NOMO-1 (cell line): Measurements from ENCODE around the gene AP1AR.
"Not testable (repeated sequence)": the region's sequence is repeated elsewhere in the genome, so short reads cannot be mapped to it uniquely, and the experiment has no call there.

Experiments
- DNase-seq, 2 experiments: peaks; one replicate each; lab custom pipeline; 2025; ENCODE audit not compliant: unreplicated experiment in 2 of 2; lab: John Stamatoyannopoulos, UW

AP1AR gene

GRCh38 chr4:112277220-112277619 lies 45.6 kb downstream of the AP1AR start:
- DNase-seq, result no peak

DNA sequence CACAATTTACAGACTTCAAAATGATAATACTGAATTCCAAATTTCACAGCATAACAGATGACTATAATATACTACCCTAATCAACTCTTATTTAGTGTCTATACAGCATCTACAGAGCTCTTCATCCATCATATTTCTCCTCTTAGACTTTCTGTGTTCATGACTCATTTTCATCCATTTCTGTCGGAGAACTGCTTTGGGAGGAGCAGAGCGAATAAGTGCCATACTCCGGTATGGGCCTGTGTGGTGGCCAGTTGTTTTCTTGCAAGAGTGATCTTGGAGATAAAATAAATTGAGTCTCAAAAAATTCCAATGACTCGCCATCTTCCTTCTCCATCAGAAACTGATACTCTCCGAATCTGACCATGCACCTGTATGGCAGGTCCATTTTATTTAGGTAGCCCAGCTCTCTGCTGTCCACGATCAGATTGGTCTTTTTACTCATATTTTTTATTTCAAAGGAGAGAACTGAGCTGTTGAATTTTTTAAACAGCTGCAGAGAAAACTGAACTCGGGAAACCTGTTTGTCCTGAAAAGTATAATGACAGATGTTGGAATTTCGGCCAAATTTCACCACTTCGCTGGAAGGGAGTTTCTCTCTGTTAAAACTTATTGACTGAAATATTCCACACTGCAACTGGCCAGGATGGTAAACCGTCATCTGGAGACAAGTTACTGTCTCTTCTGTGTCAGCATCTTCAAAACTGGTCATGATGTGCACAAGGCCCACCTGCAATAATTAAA lies 46.3 kb downstream of the AP1AR start:
- no peak for DNase-seq

DNA sequence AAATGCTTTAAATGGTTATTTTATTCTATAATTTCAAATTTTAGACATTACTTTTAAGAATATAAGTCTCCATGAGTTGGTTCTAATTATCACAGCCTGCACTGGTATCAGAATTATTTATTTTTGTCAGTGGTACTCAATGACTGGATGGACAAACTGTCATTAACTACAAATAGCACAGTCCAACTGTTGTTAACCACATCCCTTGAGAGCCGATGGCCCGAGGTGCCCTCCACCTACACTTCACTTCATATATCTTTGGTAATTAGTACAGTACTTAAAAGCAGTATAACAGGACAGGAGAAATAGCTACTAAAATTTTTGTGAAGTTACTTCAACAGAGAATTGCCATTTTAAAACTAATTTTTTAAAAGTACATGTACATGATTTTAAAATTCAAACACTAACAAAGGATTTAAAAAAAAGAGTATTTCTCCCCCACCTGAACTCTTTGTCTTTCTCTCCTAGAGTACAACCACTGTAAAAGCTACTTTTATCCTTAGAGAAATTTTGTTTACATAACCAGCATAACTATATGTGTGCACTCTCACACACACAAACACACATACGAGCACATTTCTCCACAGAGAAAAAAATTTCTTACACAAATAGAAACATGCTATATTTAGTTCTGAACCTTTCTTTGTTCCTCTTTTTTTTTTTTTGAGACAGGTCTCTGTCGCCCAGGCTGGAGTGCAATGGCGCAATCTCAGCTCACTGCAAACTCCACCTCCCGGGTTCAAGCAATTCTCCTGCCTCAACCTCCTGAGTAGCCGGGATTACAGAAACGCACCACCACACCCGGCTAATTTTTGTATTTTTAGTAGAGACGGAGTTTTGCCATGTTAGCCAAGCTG lies 47.7 kb downstream of the AP1AR start:
- peak; percentile 69 to 74 for DNase-seq

DNA sequence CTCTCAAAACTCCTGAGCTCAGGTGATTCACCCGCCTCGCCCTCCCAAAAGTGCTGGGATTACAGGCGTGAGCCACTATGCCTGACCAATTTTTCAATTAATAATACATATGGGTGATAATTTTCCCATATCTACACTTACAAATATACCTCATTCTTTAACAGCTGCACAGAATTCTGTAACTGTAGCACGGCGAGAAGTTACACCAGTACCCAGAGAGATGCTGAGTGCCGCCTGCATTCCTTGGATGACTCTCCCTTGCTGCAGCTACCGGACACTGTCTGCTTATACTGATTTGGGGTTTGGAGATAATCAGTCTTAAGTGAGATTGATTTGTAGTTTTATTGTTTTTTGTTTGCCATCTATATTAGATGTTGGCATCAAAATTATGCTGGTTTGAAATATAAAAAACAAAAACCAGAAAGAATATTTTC lies 48.3 kb downstream of the AP1AR start:
- DNase-seq, result no peak

GRCh38 chr4:112280386-112281056 lies 48.9 kb downstream of the AP1AR start:
- no peak for DNase-seq

GRCh38 chr4:112281895-112282398 lies 50.4 kb downstream of the AP1AR start:
- DNase-seq, result not testable (repeated sequence)

- DNase-seq, result no peak
Measured at GRCh38 chr4:112282860-112283667, 51.5 kb downstream of the AP1AR start.

GRCh38 chr4:112284166-112284565 lies 52.6 kb downstream of the AP1AR start:
- DNase-seq, result peak in 1 of 2 experiments; percentile 38

- peak in 1 of 2 experiments; percentile 38 for DNase-seq
Measured at GRCh38 chr4:112284662-112285411, 53.2 kb downstream of the AP1AR start.

DNA sequence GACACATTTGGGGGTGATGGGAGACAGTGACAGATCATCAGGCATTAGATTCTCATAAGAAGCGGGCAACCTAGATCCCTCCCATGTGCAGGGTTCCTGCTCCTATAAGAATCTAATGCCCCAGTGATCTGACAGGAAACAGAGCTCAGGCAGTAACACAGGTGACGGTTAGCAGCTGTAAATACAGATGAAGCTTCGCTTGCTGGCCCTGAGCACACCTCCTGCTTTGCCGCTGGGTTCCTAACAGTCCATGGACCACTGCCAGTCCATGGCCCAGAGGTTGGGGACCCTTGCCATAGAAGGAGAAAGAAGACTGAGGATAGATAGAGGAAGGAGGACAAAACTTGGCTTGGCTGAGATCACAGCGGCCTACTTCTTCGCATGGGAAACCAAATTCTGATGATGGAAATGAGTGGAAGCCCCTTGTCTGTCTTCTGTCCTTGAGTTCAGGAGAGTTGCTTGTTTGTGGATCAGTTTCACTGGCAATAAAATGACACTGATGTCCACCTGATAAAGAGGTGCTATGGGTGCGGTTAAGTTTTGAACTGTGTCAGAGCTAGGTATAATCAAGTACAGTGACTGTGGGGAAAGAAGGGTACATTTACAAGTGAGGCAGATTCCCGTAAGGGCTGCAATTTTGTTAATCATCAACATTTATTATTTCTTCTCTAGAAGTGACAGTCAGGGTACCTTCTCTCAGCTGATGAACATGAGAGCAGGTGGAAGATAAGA lies 55.8 kb downstream of the AP1AR start:
- no peak for DNase-seq

GRCh38 chr4:112288455-112288854 lies 56.9 kb downstream of the AP1AR start:
- peak in 1 of 2 experiments; percentile 24 for DNase-seq

DNA sequence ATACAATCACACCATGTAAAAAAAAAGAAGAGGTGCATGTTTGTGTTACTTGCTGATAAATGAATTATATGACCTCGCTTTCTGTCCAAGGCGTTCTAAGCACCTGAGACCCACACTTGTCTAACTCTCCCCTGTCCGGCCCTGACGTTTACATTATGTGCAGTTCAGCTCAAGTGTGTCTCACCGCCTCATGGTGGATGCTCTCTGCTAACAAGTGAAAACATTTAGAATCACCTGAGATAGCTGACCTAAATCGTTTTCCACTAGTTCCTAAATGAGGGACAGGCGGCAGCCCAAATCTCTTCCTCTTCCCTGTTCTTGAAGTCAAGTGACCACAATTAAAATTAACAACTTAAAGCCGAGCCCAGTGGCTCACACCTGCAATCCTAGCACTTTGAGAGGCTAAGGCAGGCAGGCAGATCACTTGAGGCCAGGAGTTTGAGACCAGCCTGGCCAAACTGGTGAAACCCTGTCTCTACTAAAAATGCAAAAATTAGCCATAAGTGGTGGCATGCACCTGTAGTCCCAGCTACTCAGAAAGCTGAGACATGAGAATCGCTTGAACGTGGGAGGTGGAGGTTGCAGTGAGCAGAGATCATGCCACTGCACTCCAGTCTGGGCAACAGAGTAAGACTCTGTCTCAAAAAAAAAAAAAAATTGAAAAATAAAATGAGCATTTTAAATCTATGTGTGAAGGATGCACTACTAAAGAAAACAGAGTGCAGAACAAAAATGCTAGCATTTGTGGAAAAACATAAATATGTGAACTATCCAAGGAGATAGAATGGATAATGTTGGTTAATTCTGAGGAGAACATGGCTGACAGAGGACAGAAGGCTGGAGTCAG lies 58.0 kb downstream of the AP1AR start:
- no peak for DNase-seq

- DNase-seq, result no peak
Measured at GRCh38 chr4:112290341-112290740, 58.8 kb downstream of the AP1AR start.

DNA sequence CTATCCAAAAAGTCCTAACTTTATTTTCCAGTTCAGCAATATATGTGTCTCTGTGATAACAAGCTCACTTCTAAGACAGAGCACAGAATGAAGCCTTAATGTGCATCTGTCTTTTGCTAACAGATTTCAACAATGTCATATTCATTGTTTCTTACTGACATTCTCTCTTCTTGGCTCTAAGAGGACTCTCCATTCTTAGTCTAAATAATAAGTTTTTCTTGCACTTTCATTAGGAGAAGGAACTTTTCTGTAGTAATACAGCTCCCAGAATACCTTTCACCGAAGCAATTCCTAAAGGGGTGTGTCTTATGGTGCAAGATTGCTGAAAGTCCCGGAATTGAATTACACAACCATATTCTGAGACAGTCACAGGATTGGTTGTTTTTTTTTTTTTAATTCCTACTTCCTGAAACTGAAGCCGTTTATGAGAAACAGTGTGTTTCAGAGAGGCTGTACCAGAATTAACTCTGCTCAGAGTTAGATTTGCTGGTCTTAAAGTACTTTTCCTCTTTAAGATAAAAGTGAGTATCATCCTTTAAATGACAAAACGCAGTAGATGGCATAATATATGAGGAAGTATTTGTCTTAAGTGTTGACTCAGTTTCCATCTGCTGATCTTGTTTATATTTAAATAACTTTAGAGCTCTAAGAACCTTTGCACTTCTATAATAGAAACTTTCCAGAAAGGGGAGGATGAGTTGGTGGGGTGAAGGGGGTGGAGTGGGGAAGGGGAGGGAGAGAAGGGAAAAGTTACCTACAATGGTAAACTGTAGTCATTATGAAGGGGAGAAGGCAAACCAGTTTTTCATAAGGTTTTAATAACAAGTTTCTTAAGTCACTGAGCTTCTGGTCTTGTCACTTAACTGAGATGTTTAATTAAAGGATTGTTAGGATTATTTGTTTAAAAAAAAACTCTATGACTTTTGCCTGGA lies 65.6 kb downstream of the AP1AR start, which contains the start of gene ALPK1:
Gene ALPK1, plus strand, starts transcription at position 421 of the 932 bp plus-strand sequence.
- peak; percentile 65 to 88 for DNase-seq

- DNase-seq, result no peak
Measured at GRCh38 chr4:112299721-112300120, 68.1 kb downstream of the AP1AR start.

DNA sequence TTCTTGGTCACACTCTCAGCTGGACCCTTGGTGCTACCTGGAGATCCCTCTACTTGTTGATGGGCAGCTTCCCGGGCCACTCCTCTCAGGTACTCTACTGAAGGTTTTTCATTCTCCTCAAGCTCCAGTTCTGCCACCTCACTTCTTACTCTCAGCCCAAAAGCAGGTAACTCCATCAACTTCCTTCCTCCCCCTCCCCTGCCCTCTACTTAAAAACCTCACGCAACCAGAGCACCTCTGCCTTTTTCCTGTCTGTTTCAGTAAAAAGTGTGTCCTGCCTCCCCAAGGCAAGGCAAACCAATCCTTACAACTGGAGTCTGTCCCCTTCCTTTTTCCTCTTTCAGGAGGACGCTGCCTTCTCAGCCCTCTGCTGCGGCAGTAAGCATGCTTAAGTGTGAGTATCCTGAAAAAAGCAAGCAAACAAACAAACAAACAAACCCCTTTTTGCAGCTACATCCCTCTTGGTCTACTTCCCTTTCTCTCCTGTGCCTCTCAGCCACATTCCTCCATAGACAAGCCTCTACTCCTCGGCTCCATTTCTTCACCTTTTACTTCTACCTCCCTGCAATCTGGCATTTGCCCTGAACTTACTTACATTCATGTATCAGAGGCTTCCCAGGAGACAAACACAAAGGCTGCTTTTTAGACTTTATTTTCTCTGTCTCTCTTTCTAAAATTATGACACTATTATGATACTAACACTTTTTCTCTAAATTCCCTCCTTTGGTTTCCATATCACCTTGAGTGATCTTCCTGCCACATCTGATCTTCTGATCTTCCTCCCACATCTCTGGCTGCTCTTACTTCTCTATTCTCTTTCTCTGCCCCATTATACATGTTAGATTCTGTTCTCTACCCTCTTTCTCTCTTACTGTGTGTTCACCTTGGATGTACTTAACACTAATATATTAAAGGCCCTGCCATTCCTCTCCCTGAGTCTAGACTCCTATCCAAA lies 71.0 kb downstream of the AP1AR start:
- DNase-seq, result no peak
